ENCODE data around the gene CDC26.

CDC26 gene

GRCh38 chr9:113293285-113293878 is 18.0 kb upstream of the CDC26 start:
- no peak for TF ChIP-seq CTCF (conservative IDR thresholded peaks at IDR 0.05; ENCODE audit: low read depth, low read length)
- peak; percentile 11 for DNase-seq (ENCODE audit: low read depth)

GRCh38 chr9:113290052-113290607 is 14.8 kb upstream of the CDC26 start:
- no peak for TF ChIP-seq CTCF (conservative IDR thresholded peaks at IDR 0.05; ENCODE audit: low read depth, low read length)
- no peak overlapping the region for H3K4me3 ChIP-seq (ENCODE audit: low read depth, low read length)
- DNase-seq (ENCODE audit: low read depth), result no peak

More at GRCh38 chr9:113293285-113293878, 18.0 kb upstream of the CDC26 start:
- no peak overlapping the region for H3K4me3 ChIP-seq (ENCODE audit: low read depth, low read length)

GRCh38 chr9:113289091-113289490 is 13.7 kb upstream of the CDC26 start:
- DNase-seq (ENCODE audit: low read depth), result no peak
- no peak for TF ChIP-seq CTCF (conservative IDR thresholded peaks at IDR 0.05; ENCODE audit: low read depth, low read length)
- no peak overlapping the region for H3K4me3 ChIP-seq (ENCODE audit: low read depth, low read length)

- no peak overlapping the region for H3K4me3 ChIP-seq (ENCODE audit: low read depth, low read length)
- no peak for TF ChIP-seq CTCF (conservative IDR thresholded peaks at IDR 0.05; ENCODE audit: low read depth, low read length)
- DNase-seq (ENCODE audit: low read depth), result no peak
Measured at GRCh38 chr9:113281356-113281755, 6.0 kb upstream of the CDC26 start.

GRCh38 chr9:113278840-113279239 is 3.5 kb upstream of the CDC26 start:
- TF ChIP-seq CTCF (conservative IDR thresholded peaks at IDR 0.05; ENCODE audit: low read depth, low read length), result no peak
- DNase-seq (ENCODE audit: low read depth), result no peak
- H3K4me3 ChIP-seq (ENCODE audit: low read depth, low read length), result no peak overlapping the region

GRCh38 chr9:113274474-113275156 is 757 bp downstream of the CDC26 start:
- TF ChIP-seq CTCF (conservative IDR thresholded peaks at IDR 0.05; ENCODE audit: low read depth, low read length), result peak; percentile 67
- H3K4me3 ChIP-seq (ENCODE audit: low read depth, low read length), result peak overlapping the region; percentile 81
- peak; percentile 73 for DNase-seq (ENCODE audit: low read depth)

Data from choroid plexus epithelial cell (primary cell).